Epithelial cell of esophagus (primary cell): ENCODE data around the gene PDE4A.
A peak's percentile ranks its signal among the peaks of the same experiment; 100 is the strongest.

Source experiments
- DNase-seq: peaks from one replicate; pipeline ENCODE4 v3.0.0; 2010; ENCODE audit warnings: low read depth
- H3K4me3 ChIP-seq: 2 replicates; pipeline ENCODE4 v1.5.1; 2011; ENCODE audit warnings: mild to moderate bottlenecking, low read length, control low read depth
- CTCF ChIP-seq: IDR thresholded peaks from 2 replicates; pipeline ENCODE4 v1.5.1; 2011; ENCODE audit warnings: low read depth, mild to moderate bottlenecking, low read length, control low read depth, inconsistent platforms; ENCODE audit not compliant: insufficient read depth; ENCODE audit errors: missing control alignments

The PDE4A gene

DNA sequence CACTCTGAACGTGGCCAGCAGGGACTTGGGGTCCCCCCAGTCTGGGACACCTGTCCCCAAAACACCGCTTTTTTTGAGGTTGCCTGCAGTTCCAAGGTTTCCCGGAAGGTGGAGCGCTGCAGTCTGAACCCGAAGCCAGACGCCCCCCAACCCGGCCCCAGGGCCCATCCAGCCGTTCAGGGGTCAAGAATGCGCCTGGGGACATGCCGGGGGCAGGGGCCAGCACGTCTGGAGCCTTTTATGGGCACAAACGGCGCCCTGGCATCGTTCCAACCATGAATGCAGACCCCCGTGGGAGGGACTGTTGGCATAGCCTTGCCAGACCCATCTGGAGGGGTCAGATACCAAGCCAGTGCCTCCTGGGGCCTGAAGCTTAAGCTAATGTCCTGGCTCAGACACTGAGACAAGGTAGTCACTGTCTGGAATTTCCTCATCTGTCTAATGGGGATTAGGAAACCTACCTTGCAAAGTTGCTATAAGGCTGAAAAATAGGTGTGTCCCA lies 90.0 kb downstream of the PDE4A start:
- no peak overlapping the region for H3K4me3 ChIP-seq
- peak; percentile 91 for DNase-seq
- peak; percentile 49 for TF ChIP-seq CTCF

DNA sequence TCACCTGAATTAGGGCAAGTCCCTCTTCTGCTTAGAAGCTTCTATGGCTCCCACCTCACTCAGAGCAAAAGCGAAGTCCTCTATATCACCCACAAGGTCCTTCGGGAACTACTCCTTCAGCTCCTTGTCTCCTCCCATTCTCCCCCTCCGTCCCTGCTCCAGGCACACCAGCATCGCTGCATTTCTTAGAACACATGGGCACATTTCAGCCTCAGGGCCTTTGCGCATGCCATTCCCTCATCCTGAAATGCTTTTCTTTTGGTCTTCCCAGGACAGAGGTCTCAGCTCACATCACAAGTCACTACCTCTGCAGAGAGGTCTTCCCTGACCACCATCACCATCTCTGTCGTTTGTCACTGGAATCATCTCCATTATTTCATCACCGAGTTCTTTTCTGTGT lies 92.9 kb downstream of the PDE4A start:
- TF ChIP-seq CTCF: no peak
- no peak overlapping the region for H3K4me3 ChIP-seq
- DNase-seq: no peak

DNA sequence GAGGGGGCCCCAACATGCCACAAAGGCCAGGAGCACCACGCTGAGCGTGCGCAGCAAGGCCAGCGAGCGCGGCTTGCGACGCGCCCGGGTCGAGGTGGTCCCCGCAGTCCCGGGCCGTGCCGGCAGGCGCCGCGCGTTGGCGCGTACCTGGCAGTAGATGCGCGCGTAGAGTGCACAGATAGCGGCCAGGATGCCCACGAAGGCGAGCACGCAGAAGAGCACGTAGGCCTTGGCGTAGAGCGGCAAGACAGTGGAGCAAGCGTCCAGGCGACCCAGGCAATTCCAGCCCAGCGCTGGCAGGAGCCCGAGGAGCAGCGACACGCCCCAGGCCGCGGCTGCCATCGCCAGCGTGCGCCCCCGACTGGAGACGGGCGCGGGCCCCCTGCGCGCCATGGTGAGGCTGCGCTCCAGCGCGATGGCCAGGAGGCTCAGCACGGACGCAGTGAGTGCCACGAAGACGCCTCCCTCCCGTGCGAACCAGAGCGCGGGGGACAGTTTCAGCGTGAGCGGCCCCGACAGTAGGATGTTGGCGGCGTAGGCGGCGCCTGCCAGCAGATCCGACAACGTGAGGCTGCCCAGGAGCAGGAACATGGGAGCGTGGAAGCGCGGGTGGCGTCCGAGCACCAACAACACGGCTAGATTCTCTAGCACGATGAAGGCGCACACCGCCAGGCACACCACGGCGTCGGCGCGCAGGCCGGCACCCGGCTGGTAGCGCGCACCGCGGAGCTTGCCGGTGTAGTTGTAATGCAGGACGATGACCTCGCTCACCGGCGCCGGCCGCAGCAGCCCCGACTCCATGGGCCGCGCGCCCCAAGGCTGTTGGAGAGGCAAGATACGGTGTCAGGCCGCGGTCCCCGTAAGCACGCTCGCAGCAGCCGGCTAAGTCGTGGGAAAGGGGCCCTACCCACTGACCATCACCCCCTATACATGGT lies 94.1 kb downstream of the PDE4A start:
- TF ChIP-seq CTCF: no peak
- DNase-seq: no peak
- no peak overlapping the region for H3K4me3 ChIP-seq

- peak overlapping the region; percentile 74 for H3K4me3 ChIP-seq
- TF ChIP-seq CTCF: no peak
- DNase-seq: no peak
Measured at GRCh38 chr19:10516064-10516385, 95.7 kb downstream of the PDE4A start.

DNA sequence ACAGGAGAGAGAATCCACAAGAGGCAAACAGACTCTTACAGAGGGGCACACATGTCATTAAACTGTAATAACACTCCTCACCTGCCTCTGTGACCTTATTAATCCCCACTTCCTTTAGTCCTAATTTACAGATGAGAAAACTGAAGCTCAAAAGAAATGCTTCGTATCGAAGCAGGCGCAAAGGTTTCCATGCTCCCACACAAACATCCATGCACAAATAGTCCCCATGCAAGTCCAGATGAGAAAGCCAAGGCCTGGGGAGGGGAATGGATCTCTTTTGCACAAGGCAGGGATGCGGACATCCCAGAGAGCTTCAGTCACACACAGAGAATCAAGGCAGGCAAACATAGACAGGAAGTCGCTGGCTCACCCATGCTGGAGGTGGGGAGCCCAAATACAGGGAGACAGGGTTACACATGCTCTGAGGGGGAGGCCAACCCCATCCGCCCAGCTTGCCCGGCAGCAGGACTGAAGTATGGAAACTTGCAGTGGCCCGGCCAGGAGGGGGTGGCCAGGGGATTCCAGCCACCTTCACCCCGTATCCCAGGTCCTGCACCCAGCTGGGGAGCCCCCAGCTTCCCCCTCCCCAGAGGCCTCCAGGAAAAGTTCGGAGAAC lies 96.4 kb downstream of the PDE4A start:
- DNase-seq: peak; percentile 50
- no peak for TF ChIP-seq CTCF
- peak overlapping the region; percentile 74 for H3K4me3 ChIP-seq

DNA sequence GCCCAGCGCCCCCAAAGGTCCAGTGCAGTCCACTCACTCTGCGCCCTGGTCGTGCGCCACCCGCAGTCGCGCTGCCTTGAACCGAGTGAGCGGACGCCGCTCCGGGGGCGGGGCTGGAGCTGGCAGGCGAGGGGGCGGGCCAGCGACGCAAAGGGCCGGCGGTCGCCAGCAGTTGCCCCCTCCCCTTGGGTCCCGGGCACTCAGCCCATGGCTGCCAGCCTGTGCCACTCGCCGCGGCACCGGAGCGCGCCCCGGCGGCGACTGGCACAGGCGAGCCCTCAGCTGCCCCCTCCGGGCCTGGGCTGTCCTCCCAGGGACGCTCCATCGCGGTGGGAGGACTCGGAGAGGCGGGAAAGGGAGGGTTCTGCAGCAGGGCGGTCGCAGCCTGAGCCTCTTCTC lies 97.0 kb downstream of the PDE4A start, which contains the start of gene S1PR5:
S1PR5 (minus strand) TSS at position 87 of the 399 bp plus-strand sequence. CDS start 2,436 bp downstream, outside the sequence.
- TF ChIP-seq CTCF: no peak
- peak within 1 kb of the TSS; percentile 74 for H3K4me3 ChIP-seq
- DNase-seq: peak; percentile 44
